ENCODE results near the gene ZNF169.

GRCh38 chr9:94287877-94288513 is 28.9 kb downstream of the ZNF169 start:
- TF ChIP-seq CTCF (IDR thresholded peaks at IDR 0.05 in 4 of 5, conservative IDR thresholded peaks at IDR 0.05 in 1 of 5) = no peak
- TF ChIP-seq POLR2A (IDR thresholded peaks at IDR 0.05) = no peak

Data from gastrocnemius medialis (tissue), 4 donors.